ENCODE data around the gene LRFN5. TPM values are rescaled to one million over a fixed set of nuclear protein-coding genes. Genes with fewer than 3 reads are reported as not detected.

LRFN5 gene
- total RNA-seq, 1 experiment from 2014 or later, result 9.8 TPM

DNA sequence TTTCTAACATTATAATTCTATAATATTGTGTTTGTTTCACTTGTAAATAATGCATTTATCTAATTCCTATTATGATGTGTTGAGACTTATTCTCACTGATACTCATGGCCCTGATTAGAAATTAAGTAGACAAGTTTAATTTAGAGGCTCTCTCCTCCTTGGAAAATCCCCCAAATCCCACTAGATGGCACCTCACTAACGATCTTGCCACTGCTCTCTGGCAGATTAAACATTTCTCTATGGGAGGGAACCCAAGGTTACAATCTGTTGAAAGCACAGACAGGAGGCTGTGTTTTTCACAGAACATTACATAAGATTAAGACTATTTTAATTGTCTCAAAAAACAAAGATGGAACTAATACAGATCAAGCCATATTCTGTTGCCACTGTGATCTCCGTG lies 318.7 kb downstream of the LRFN5 start:
- CTCF ChIA-PET, result no interaction called here

DNA sequence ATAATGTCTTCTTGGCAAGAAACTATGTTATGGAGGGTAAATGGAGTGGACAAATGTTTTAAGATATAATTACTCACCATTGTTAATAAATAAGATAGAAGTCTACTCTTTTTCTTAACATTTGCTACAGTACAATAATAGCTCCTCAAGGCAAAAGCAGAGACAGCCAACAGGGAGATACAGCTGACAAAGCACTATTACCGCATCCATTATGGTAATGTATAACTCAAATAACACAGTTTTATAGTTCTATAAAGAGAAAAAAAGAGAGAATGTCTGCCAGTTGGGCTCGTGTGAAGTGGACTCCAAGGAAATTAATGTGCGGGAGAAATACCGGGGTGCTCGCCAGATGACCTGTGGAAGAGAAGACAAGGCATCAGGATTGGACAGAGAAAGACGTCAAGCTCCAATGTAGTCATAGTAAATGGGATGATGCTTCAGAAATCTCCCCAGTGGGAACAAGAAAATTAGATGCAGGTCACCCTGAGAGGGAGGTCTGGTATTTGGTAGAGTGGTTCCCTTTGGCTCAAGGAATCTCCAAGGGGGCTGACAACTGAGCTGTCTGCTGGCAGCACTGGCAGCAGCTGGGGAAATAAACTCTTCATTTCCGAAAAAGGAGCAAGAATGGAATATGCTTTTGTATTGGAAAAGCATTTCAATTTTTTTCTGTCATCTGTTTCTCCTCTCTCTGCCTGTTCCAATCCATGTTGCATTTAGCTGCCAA lies 343.9 kb downstream of the LRFN5 start:
- Histone ChIP-seq H3K27me3 (ENCODE audit: control insufficient read depth, insufficient read depth, low read length) (no peaks in the 10 kb centered on the region), H3K4me3 (ENCODE audit: low read depth in 2 of 2, low read length in 2 of 2) (no peak overlapping the region), H3K36me3 (ENCODE audit: control insufficient read depth, insufficient read depth, low read length) (no peaks in the 10 kb centered on the region), H3K9me3 (ENCODE audit: control insufficient read depth, insufficient read depth, low read depth, low read length) (no peaks in the 10 kb centered on the region), H3K27ac (ENCODE audit: low read length) (no peak overlapping the region), H3K4me1 (ENCODE audit: control insufficient read depth, insufficient read depth, low read length) (no peaks in the 10 kb centered on the region)
- POLR2A ChIA-PET, result no interaction called here
- no peak for DNase-seq (ENCODE audit: low read depth, low spot score)
- CTCF ChIA-PET, result no interaction called here
- no peak for ATAC-seq
- no TSS peak for BruUV-seq (replicated peaks)
- in situ Hi-C loops (cut with HindIII; ENCODE audit: low pct_unique_long_range_greater_than_20kb, low sequenced_read_pairs), result no loop called here
- TF ChIP-seq POLR2AphosphoS5 (IDR thresholded peaks at IDR 0.05; ENCODE audit: low read depth, low read length) (no peak), TCF7L2 (IDR thresholded peaks at IDR 0.05; ENCODE audit: low read depth, low read length) (no peak), CTCF (IDR thresholded peaks at IDR 0.05) (no peak), SIN3A (IDR thresholded peaks at IDR 0.05; ENCODE audit: borderline replicate concordance, insufficient read depth, low read depth, low read length) (no peak)
- TF ChIP-seq, protein P1, sequence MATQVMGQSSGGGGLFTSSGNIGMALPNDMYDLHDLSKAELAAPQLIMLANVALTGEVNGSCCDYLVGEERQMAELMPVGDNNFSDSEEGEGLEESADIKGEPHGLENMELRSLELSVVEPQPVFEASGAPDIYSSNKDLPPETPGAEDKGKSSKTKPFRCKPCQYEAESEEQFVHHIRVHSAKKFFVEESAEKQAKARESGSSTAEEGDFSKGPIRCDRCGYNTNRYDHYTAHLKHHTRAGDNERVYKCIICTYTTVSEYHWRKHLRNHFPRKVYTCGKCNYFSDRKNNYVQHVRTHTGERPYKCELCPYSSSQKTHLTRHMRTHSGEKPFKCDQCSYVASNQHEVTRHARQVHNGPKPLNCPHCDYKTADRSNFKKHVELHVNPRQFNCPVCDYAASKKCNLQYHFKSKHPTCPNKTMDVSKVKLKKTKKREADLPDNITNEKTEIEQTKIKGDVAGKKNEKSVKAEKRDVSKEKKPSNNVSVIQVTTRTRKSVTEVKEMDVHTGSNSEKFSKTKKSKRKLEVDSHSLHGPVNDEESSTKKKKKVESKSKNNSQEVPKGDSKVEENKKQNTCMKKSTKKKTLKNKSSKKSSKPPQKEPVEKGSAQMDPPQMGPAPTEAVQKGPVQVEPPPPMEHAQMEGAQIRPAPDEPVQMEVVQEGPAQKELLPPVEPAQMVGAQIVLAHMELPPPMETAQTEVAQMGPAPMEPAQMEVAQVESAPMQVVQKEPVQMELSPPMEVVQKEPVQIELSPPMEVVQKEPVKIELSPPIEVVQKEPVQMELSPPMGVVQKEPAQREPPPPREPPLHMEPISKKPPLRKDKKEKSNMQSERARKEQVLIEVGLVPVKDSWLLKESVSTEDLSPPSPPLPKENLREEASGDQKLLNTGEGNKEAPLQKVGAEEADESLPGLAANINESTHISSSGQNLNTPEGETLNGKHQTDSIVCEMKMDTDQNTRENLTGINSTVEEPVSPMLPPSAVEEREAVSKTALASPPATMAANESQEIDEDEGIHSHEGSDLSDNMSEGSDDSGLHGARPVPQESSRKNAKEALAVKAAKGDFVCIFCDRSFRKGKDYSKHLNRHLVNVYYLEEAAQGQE (IDR thresholded peaks at IDR 0.05; ENCODE audit: insufficient read depth in 1 of 2, low read depth in 2 of 2, low read length in 1 of 2), result no peak
- intact Hi-C loops (cut with micrococcal nuclease; ENCODE audit: unreplicated experiment), result no loop called here

More for the DNA sequence above, 318.7 kb downstream of the LRFN5 start:
- Histone ChIP-seq H3K4me3 (ENCODE audit: low read depth in 2 of 2, low read length in 2 of 2) (no peak overlapping the region), H3K27me3 (ENCODE audit: control insufficient read depth, insufficient read depth, low read length) (no peaks in the 10 kb centered on the region), H3K36me3 (ENCODE audit: control insufficient read depth, insufficient read depth, low read length) (no peaks in the 10 kb centered on the region), H3K9me3 (ENCODE audit: control insufficient read depth, insufficient read depth, low read depth, low read length) (no peaks in the 10 kb centered on the region), H3K4me1 (ENCODE audit: control insufficient read depth, insufficient read depth, low read length) (no peaks in the 10 kb centered on the region), H3K27ac (ENCODE audit: low read length) (peak overlapping the region; percentile 44)
- intact Hi-C loops (cut with micrococcal nuclease; ENCODE audit: unreplicated experiment) (no loop called here), in situ Hi-C loops (cut with HindIII; ENCODE audit: low pct_unique_long_range_greater_than_20kb, low sequenced_read_pairs) (no loop called here)
- POLR2A ChIA-PET, result no interaction called here
- DNase-seq (ENCODE audit: low read depth, low spot score) (peak; percentile 17), ATAC-seq (no peak)
- no peak for TF ChIP-seq SIN3A (IDR thresholded peaks at IDR 0.05; ENCODE audit: borderline replicate concordance, insufficient read depth, low read depth, low read length)
- TF ChIP-seq, protein P1 (IDR thresholded peaks at IDR 0.05; ENCODE audit: insufficient read depth in 1 of 2, low read depth in 2 of 2, low read length in 1 of 2), result no peak
- TF ChIP-seq CTCF (IDR thresholded peaks at IDR 0.05), result peak; percentile 56; the same call in 1 of the 2 replicates
- no peak for TF ChIP-seq TCF7L2 (IDR thresholded peaks at IDR 0.05; ENCODE audit: low read depth, low read length)
- BruUV-seq (replicated peaks), result no TSS peak

All from Panc1 (cell line).